ENCODE data around the gene PDE11A.
A peak's percentile ranks its signal among the peaks of the same experiment; 100 is the strongest.

Gene PDE11A

DNA sequence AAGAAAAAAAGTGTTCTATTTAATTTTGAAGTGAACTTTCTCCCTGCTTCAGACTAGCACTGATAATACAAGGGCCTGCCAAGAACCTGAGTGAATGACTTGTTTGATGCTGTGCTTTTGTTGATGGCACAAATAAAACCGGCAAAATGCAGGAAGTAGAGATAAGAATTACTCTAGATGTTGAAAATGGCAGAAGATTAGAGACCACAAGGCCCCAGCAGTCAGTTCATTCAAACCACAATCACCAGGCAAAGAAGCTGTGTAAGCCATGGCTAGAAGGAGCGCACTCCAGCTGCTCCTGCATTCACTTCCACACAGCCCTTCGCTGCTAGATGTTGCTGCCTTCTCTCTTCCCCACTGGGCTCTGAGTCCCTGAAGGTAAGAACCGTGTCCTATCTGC, 383.0 kb downstream of the PDE11A start:
- no peak for DNase-seq

DNA sequence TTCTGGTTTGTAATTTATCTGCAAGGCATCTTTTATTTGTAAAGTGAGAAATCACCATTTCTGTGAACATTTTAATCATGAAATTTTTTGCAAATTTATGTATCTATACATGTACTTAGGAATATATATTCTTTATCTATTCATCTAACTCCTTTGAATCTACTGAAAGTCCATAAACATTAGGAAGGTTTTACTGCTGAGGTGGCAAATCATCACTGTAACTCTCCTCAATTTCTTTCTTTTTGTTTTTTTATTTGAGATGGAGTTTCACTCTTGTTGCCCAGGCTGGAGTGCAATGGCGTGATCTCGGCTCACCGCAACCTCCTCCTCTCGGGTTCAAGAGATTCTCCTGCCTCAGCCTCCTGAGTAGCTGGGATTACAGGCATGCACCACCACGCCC, 383.7 kb downstream of the PDE11A start:
- no peak for DNase-seq

GRCh38 chr2:177683661-177684069, 388.9 kb downstream of the PDE11A start:
- no peak for DNase-seq

DNA sequence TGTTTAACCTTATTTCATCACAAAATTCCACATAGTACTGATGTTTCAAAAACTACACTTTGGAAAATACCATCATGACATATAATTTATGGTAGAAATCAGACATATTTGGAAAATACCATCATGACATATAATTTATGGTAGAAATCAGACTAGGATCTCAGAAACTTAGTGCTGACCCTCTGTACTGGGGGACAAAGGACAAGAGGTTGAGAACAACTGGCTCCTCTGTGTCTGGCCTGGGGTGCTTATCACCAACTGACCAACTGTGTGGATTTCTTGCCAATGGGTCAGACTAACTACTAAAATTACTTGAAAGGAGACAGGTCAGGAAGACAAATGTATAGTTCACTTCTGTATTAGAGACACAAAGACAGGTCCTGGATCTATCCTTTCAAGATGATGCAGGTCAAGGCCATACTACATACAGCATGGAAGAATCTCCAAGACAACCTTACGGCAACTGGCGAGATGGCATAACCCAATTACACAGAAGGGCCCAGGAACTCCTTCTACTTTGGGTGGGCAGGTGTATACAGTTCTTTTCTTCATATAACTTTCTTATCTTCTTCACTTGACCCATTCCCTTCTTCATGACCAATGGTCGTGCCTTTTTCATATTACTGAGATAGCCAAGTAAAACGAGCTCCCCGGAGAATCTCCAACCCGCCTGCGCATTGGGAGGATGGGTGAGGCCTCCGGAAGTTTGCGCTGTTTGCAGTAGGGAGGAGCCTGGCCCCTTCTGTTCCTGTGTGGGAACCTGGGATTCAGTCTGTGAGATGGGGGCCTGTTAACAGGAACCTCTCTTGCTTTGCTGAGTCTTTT, 389.5 kb downstream of the PDE11A start:
- no peak for DNase-seq

GRCh38 chr2:177682006-177682405, 390.6 kb downstream of the PDE11A start:
- DNase-seq: no peak

DNA sequence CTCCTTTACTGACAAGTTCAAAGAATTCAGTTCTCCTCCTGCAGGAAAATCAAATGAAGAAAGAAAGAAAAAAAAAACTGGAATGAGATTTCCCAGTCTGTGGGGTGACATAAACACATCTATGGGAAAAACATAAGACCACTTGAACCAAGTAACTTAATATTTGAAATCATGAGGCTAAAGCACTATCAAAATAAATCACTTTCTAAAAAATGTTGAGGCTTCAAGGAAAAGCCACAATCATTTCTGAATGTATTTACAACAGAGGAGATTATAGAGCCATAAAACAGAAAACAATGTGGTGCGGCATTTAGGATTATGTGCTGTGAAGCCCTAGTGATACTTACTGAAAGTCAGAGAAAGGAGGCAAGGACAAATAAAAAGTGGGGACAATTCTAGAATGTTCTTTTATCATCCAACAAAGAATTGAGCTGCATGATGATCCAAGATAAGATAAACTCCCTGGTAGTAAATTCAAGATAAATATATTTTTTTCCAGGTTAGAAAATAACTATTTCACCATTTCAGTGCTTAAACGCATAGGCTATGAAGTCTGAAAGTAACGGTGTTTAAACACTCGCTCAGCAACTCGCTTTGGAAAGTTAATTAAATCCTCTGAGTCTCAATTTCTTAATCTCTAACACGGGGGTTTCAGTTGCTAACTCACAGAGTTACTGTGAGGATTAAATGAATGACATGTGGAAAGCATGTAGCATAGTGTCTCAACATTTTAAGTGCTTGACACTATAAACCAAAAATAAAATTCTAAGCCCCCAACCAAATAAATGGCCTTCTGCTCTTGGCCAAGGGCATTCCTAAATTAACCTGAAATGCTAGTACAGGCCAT, 391.5 kb downstream of the PDE11A start:
- DNase-seq: no peak

DNA sequence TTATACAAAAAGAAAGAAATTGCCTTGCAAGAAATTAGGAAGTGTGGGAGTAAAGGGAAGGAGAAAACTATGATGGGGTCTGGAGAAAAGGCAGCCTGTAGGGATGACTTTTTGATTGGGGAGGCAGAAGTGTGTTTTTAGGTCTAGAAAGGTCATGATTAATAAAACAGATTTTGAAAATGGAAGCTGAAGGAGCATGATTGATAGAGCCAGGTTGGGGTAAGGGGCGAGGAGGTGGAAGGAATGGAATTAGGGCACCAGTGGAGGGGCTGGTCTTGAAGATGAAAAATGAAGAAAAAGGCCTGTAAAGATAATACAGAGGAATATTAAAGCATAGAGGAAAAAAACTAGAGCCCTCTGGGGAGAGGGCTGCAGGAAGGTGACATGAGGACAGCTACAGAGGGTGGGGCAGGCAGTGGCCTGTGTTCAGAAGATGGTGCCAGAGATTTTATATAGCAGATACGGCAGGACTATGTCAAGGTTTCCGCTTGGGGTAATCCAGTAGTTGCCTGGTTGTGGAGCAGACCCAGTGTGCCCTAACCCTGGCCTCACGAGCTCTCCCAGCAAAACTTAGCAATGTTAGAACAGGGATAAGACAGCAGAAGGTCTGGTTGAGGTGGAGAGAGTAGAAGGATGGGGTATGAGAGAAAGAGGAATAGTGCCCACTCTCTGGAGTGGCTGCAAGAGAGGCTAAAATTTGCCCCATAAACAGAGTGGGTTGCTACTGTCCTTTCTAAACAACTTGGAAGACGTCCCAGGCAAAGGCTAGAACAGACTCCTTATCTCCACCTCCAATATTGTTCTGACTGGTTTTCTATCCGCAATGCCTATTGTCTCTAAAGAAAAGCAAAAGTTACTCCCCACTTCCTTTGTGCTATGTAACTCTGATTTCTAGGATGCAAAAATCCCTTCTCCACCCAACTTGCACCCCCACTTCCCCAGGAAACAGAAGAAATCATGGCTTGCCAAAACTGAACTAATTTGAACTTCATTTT, 392.7 kb downstream of the PDE11A start:
- DNase-seq: no peak

DNA sequence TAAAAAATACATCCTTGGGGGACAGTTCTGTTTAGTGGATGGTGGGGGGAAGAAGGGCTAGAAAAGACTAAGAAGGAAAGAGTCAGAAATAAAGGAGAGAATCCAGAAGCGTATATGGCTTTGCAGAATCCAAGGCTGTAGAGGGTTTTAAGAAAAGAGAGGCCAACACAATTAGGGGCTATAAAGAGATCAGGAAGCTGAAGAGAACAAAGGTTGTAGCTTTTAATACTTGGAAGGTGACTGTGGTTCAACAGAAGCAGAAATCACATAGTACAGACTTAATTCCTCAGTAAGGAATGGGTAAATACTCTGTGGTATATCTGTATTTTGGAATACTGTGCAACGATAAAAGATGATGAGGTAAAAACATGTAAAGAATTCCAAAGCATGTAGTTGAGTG, 393.6 kb downstream of the PDE11A start:
- DNase-seq: no peak

- no peak for DNase-seq
These were observed 395.9 kb downstream of the PDE11A start for GRCh38 chr2:177676636-177677035.

DNA sequence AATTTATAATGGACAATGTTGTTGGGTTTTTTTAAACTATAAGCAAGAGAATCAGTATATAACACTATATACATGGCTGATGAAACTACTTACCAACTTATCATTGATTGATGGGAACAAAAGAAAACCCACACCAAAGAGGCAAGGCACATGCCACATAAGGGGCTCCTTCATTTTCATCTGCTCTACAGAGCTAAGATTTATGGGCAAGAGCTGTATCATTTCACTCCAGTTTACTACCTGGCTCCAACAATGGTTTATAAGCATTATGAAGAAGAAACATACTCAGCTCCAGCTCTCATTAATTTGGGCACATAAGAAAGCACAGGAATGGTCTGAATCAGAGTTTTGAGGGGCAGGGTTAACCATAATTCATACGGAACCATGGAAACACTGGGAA, 396.8 kb downstream of the PDE11A start:
- no peak for DNase-seq

DNA sequence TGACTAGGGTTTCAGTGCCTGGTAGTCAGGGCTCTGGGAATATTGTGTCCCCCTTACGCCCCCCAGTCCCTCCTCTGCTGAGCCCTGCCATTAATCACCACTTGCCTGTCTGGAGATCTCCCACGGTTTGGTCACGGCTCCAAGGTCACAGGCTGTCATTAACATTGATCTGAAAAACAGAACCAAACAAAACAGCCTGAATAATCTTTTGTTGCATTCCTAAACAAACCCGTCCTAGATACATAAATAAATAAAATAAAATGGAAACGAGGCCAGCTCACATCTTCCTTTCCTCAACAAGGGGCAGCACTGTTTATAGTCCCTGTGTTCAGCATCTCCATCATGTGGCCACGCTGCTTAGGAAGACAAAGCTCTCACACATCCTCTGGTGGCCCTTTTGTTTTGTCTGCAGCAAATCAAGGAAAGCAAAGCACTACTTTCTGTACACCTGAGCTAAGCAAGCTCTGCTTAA, 397.2 kb downstream of the PDE11A start:
- DNase-seq: no peak

DNA sequence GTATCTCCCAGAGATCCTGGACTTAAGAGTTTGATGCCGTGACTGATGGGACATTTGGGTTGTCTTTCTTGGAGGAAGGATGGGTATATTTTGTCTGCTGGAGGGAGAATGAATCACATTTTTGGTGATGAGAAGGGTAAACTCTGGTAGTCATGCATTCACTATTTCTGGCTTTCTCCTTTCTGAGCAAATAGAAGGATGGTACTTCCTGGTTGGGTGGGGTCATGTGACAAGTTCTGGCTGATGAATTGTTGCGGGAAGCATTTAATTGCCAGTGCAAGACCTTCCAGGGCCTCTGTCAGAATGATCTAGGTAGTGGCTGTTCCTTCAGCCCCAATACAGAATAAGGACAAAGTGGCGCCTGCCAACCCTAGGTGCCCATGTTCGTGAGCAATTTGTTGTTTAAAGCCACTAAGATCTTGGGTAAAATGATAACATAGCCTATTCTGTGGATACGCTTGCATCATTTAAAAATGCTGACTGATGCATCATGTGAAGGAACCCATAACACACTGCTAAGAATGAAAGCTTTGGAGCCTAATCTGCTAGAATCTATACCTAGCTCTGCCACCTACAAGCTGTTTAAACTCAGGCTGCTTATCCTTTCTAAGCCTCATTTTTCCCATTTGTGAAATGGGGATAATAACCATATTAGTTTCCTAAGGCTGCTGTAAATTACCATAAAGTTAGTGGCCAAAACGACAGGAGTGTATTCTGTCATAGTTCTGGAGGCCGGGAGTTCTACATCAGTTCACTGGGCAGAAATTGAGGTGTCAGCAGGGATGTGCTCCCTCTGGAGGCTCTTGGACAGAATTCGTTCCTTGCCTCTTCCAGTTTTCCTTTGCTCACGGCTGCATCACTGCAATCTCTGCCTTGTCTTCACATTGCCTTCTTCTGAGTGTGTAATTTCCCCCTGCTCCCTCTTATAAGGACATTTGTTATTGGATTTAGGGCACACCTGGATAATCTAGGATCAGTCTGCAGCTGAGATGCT, 398.7 kb downstream of the PDE11A start:
- no peak for DNase-seq

- no peak for DNase-seq
These were observed 400.9 kb downstream of the PDE11A start for GRCh38 chr2:177671662-177672061.

DNA sequence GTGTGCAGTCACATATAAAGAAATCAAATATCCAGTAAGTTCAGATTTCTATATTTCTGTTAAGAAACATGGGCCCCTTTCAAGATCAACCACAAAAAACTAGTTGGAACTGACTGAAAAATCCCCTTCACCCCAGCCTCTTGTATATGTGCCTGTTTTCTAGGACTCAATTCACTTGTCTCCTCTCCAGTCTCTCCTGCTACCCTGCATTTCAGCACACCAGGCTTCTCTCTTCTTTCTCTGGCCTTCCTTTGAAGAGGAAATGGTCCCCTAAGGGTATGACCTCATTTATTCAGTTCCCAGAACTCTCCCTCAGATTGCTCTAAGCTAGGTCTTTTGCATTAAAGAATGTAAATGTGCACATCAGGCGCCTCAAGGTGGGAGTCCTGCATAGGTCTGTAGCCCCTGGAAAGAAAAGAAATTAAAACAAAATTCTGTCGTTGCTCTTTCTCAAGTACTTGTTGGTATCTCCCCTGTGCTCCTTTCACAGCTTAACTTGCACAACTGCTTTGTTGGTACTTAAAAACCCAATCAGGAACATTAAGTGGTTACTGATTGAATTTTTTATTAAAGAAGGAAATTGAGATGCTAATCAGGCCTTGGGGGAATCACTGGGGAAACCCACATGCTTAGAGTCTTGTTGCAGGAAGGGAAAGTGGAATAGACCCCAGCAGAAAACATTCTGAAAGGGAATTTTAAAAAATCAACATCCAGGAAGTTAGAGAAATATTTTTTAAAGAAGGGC, 401.6 kb downstream of the PDE11A start:
- DNase-seq: no peak

DNA sequence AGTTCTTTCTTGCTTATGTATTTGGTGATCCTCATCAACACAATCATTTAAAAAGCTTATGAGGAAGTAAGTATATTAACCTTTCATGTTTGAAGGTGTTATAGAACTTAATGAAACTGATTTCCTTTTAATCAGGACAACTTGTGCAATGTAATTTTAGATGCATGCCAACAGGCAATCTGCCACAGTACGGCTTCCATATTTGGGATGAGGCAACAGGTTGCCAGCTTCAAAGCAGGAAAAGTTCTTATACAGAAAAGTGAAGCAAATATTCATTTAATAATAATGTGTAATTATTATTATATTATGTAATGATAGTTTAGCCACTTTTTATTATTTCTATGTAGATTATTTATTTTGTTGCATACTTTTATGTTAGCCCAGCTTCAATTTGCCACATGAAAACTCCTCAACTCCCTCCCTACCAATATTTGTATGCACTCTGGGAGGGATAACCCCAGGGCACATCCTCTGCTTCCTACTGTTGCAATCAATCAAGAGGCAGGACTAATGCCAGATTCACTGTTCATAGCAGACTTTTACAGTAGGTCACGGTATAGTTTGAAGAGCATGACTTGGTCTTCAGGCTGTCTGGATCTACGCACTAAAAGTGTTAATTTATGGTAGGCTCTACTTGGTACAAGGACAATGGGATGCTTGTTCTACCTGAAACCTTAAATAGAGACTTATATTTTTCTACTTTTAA, 402.8 kb downstream of the PDE11A start:
- DNase-seq: peak; percentile 29

- DNase-seq: no peak
These were observed 403.4 kb downstream of the PDE11A start for GRCh38 chr2:177669201-177669600.

GRCh38 chr2:177668617-177669016, 404.0 kb downstream of the PDE11A start:
- no peak for DNase-seq

- DNase-seq: no peak
These were observed 405.0 kb downstream of the PDE11A start for GRCh38 chr2:177667626-177668025.

DNA sequence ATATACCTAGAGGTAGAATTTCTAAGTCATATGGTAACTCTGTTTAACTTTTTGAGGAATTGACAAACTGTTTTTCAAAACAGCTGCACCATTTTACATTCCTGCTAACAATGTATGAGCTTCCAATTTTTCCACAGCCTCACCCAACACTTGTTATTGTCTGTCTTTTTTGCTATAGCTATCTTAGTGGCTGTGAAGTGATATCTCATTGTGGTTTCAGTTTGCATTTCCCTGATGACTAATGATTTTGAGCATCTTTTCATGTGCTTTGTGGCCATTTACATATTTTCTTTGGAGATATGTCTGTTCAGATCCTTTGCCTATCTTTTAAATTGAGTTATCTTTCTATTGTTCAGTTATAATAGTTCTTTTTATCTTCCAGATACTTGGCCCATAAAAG, 406.2 kb downstream of the PDE11A start:
- DNase-seq: no peak

- no peak for DNase-seq
These were observed 406.6 kb downstream of the PDE11A start for GRCh38 chr2:177665948-177666347.
